ENCODE results near the gene AASS. TPM values are rescaled to one million over a fixed set of nuclear protein-coding genes. Genes with fewer than 3 reads are reported as not detected.

AASS gene
- total and polyA plus RNA-seq, 7 experiments from 2014 or later = 0.31 to 4.1 (median 2.0) TPM

GRCh38 chr7:122072272-122072671, 71.8 kb downstream of the AASS start:
- Histone ChIP-seq H3K27me3 (ENCODE audit: control insufficient read depth in 2 of 2, insufficient read depth in 2 of 2, low read length in 2 of 2) (no peaks in the 10 kb centered on the region), H3K36me3 (ENCODE audit: control insufficient read depth in 2 of 3, insufficient read depth in 3 of 3, low read length in 3 of 3) (no peaks in the 10 kb centered on the region), H3K4me3 (ENCODE audit: low read length) (no peak overlapping the region), H3K4me1 (ENCODE audit: control insufficient read depth in 2 of 2, insufficient read depth in 2 of 2, low read length in 2 of 2) (no peaks in the 10 kb centered on the region), H3K27ac (ENCODE audit: low read depth, low read length) (no peak overlapping the region), H3K9me3 (ENCODE audit: control insufficient read depth in 2 of 3, low read length in 3 of 3) (no peaks in the 10 kb centered on the region)
- intact Hi-C loops (cut with micrococcal nuclease) = no loop called here
- DNase-seq (no peak), ATAC-seq (no peak)
- POLR2A ChIA-PET = no interaction called here
- peaks cover 0 to 5% (median 0%) of the 10 kb centered on the region in 11 donors for H3K9me3 Mint-ChIP-seq
- H3K4me3 Mint-ChIP-seq = no peak overlapping the region
- no peaks in the 10 kb centered on the region for H3K27me3 Mint-ChIP-seq
- CTCF ChIA-PET = no interaction called here
- H3K4me1 Mint-ChIP-seq = no peaks in the 10 kb centered on the region
- peaks cover 0 to 25% (median 6%) of the 10 kb centered on the region in 5 donors for H3K36me3 Mint-ChIP-seq
- no peak overlapping the region for H3K27ac Mint-ChIP-seq

- no peaks in the 10 kb centered on the region for H3K4me1 Mint-ChIP-seq
- H3K27ac ChIP-seq (ENCODE audit: low read depth, low read length) = no peak overlapping the region
- H3K27me3 ChIP-seq (ENCODE audit: control insufficient read depth in 2 of 2, insufficient read depth in 2 of 2, low read length in 2 of 2) = peaks cover 0 to 3% of the 10 kb centered on the region in 2 donors
- intact Hi-C loops (cut with micrococcal nuclease) = no loop called here
- H3K9me3 Mint-ChIP-seq = peaks cover 0 to 5% (median 0%) of the 10 kb centered on the region in 11 donors
- H3K27ac Mint-ChIP-seq = no peak overlapping the region
- no peaks in the 10 kb centered on the region for H3K27me3 Mint-ChIP-seq
- no peak overlapping the region for H3K4me3 ChIP-seq (ENCODE audit: low read length)
- no peak overlapping the region for H3K4me3 Mint-ChIP-seq
- CTCF ChIA-PET = no interaction called here
- DNase-seq = no peak
- no peaks in the 10 kb centered on the region for H3K9me3 ChIP-seq (ENCODE audit: control insufficient read depth in 2 of 3, low read length in 3 of 3)
- POLR2A ChIA-PET = no interaction called here
- H3K4me1 ChIP-seq (ENCODE audit: control insufficient read depth in 2 of 2, insufficient read depth in 2 of 2, low read length in 2 of 2) = no peaks in the 10 kb centered on the region
- no peak for ATAC-seq
- H3K36me3 ChIP-seq (ENCODE audit: control insufficient read depth in 2 of 3, insufficient read depth in 3 of 3, low read length in 3 of 3) = no peaks in the 10 kb centered on the region
- H3K36me3 Mint-ChIP-seq = peaks cover 0 to 14% (median 0%) of the 10 kb centered on the region in 5 donors
Measured at GRCh38 chr7:122070834-122071233, 73.2 kb downstream of the AASS start.

- H3K4me3 Mint-ChIP-seq = no peak overlapping the region
- peaks cover 0 to 4% (median 0%) of the 10 kb centered on the region in 5 donors for H3K27me3 Mint-ChIP-seq
- H3K4me1 Mint-ChIP-seq = no peaks in the 10 kb centered on the region
- CTCF ChIA-PET = no interaction called here
- intact Hi-C loops (cut with micrococcal nuclease) = no loop called here
- H3K4me3 ChIP-seq (ENCODE audit: low read length) = no peak overlapping the region
- H3K36me3 ChIP-seq (ENCODE audit: control insufficient read depth in 2 of 3, insufficient read depth in 3 of 3, low read length in 3 of 3) = no peaks in the 10 kb centered on the region
- POLR2A ChIA-PET = no interaction called here
- no peak for DNase-seq
- H3K27me3 ChIP-seq (ENCODE audit: control insufficient read depth in 2 of 2, insufficient read depth in 2 of 2, low read length in 2 of 2) = peaks cover 0 to 3% of the 10 kb centered on the region in 2 donors
- peaks cover 0 to 1% (median 0%) of the 10 kb centered on the region in 11 donors for H3K9me3 Mint-ChIP-seq
- H3K36me3 Mint-ChIP-seq = peaks cover 0 to 8% (median 0%) of the 10 kb centered on the region in 5 donors
- no peaks in the 10 kb centered on the region for H3K4me1 ChIP-seq (ENCODE audit: control insufficient read depth in 2 of 2, insufficient read depth in 2 of 2, low read length in 2 of 2)
- no peaks in the 10 kb centered on the region for H3K9me3 ChIP-seq (ENCODE audit: control insufficient read depth in 2 of 3, low read length in 3 of 3)
- no peak overlapping the region for H3K27ac Mint-ChIP-seq
- no peak overlapping the region for H3K27ac ChIP-seq (ENCODE audit: low read depth, low read length)
- ATAC-seq = no peak
Measured at GRCh38 chr7:122070062-122070461, 74.0 kb downstream of the AASS start.

GRCh38 chr7:122068999-122069398, 75.0 kb downstream of the AASS start:
- ATAC-seq (no peak), DNase-seq (no peak)
- Histone ChIP-seq H3K36me3 (ENCODE audit: control insufficient read depth in 2 of 3, insufficient read depth in 3 of 3, low read length in 3 of 3) (no peaks in the 10 kb centered on the region), H3K27ac (ENCODE audit: low read depth, low read length) (no peak overlapping the region), H3K9me3 (ENCODE audit: control insufficient read depth in 2 of 3, low read length in 3 of 3) (no peaks in the 10 kb centered on the region), H3K4me3 (ENCODE audit: low read length) (no peak overlapping the region), H3K27me3 (ENCODE audit: control insufficient read depth in 2 of 2, insufficient read depth in 2 of 2, low read length in 2 of 2) (peaks cover 0 to 3% of the 10 kb centered on the region in 2 donors), H3K4me1 (ENCODE audit: control insufficient read depth in 2 of 2, insufficient read depth in 2 of 2, low read length in 2 of 2) (no peaks in the 10 kb centered on the region)
- Mint-ChIP-seq H3K9me3 (no peaks in the 10 kb centered on the region), H3K4me1 (no peaks in the 10 kb centered on the region), H3K36me3 (no peaks in the 10 kb centered on the region), H3K27me3 (peaks cover 0 to 7% (median 0%) of the 10 kb centered on the region in 5 donors), H3K4me3 (no peak overlapping the region), H3K27ac (no peak overlapping the region)
- ChIA-PET CTCF (no interaction called here), POLR2A (no interaction called here)
- intact Hi-C loops (cut with micrococcal nuclease) = no loop called here

- POLR2A ChIA-PET = no interaction called here
- intact Hi-C loops (cut with micrococcal nuclease) = no loop called here
- ATAC-seq (no peak), DNase-seq (no peak)
- Mint-ChIP-seq H3K27me3 (peaks cover 0 to 7% (median 0%) of the 10 kb centered on the region in 5 donors), H3K4me3 (no peak overlapping the region), H3K9me3 (no peaks in the 10 kb centered on the region), H3K4me1 (no peaks in the 10 kb centered on the region), H3K27ac (no peak overlapping the region), H3K36me3 (no peaks in the 10 kb centered on the region)
- H3K27ac ChIP-seq (ENCODE audit: low read depth, low read length) = no peak overlapping the region
- peaks cover 0 to 3% of the 10 kb centered on the region in 2 donors for H3K27me3 ChIP-seq (ENCODE audit: control insufficient read depth in 2 of 2, insufficient read depth in 2 of 2, low read length in 2 of 2)
- no peaks in the 10 kb centered on the region for H3K4me1 ChIP-seq (ENCODE audit: control insufficient read depth in 2 of 2, insufficient read depth in 2 of 2, low read length in 2 of 2)
- no peak overlapping the region for H3K4me3 ChIP-seq (ENCODE audit: low read length)
- CTCF ChIA-PET = no interaction called here
- H3K9me3 ChIP-seq (ENCODE audit: control insufficient read depth in 2 of 3, low read length in 3 of 3) = no peaks in the 10 kb centered on the region
- H3K36me3 ChIP-seq (ENCODE audit: control insufficient read depth in 2 of 3, insufficient read depth in 3 of 3, low read length in 3 of 3) = no peaks in the 10 kb centered on the region
Measured at GRCh38 chr7:122068046-122068445, 76.0 kb downstream of the AASS start.

GRCh38 chr7:122067077-122067476, 77.0 kb downstream of the AASS start:
- POLR2A ChIA-PET = no interaction called here
- CTCF ChIA-PET = no interaction called here
- Histone ChIP-seq H3K27ac (ENCODE audit: low read depth, low read length) (no peak overlapping the region), H3K27me3 (ENCODE audit: control insufficient read depth in 2 of 2, insufficient read depth in 2 of 2, low read length in 2 of 2) (peaks cover 0 to 3% of the 10 kb centered on the region in 2 donors), H3K9me3 (ENCODE audit: control insufficient read depth in 2 of 3, low read length in 3 of 3) (no peaks in the 10 kb centered on the region), H3K36me3 (ENCODE audit: control insufficient read depth in 2 of 3, insufficient read depth in 3 of 3, low read length in 3 of 3) (no peaks in the 10 kb centered on the region), H3K4me1 (ENCODE audit: control insufficient read depth in 2 of 2, insufficient read depth in 2 of 2, low read length in 2 of 2) (no peaks in the 10 kb centered on the region), H3K4me3 (ENCODE audit: low read length) (no peak overlapping the region)
- intact Hi-C loops (cut with micrococcal nuclease) = no loop called here
- H3K4me1 Mint-ChIP-seq = no peaks in the 10 kb centered on the region
- ATAC-seq (no peak), DNase-seq (no peak)
- H3K9me3 Mint-ChIP-seq = no peaks in the 10 kb centered on the region
- H3K27me3 Mint-ChIP-seq = peaks cover 0 to 7% (median 0%) of the 10 kb centered on the region in 5 donors
- H3K36me3 Mint-ChIP-seq = no peaks in the 10 kb centered on the region
- no peak overlapping the region for H3K4me3 Mint-ChIP-seq
- no peak overlapping the region for H3K27ac Mint-ChIP-seq

- Mint-ChIP-seq H3K4me1 (no peaks in the 10 kb centered on the region), H3K27ac (no peak overlapping the region), H3K4me3 (no peak overlapping the region), H3K36me3 (no peaks in the 10 kb centered on the region), H3K27me3 (peaks cover 0 to 7% (median 0%) of the 10 kb centered on the region in 5 donors), H3K9me3 (no peaks in the 10 kb centered on the region)
- H3K27me3 ChIP-seq (ENCODE audit: control insufficient read depth in 2 of 2, insufficient read depth in 2 of 2, low read length in 2 of 2) = peaks cover 0 to 3% of the 10 kb centered on the region in 2 donors
- no peaks in the 10 kb centered on the region for H3K36me3 ChIP-seq (ENCODE audit: control insufficient read depth in 2 of 3, insufficient read depth in 3 of 3, low read length in 3 of 3)
- ChIA-PET POLR2A (no interaction called here), CTCF (no interaction called here)
- no peak for ATAC-seq
- no peak overlapping the region for H3K4me3 ChIP-seq (ENCODE audit: low read length)
- no peaks in the 10 kb centered on the region for H3K4me1 ChIP-seq (ENCODE audit: control insufficient read depth in 2 of 2, insufficient read depth in 2 of 2, low read length in 2 of 2)
- intact Hi-C loops (cut with micrococcal nuclease) = no loop called here
- no peak for DNase-seq
- H3K27ac ChIP-seq (ENCODE audit: low read depth, low read length) = no peak overlapping the region
- no peaks in the 10 kb centered on the region for H3K9me3 ChIP-seq (ENCODE audit: control insufficient read depth in 2 of 3, low read length in 3 of 3)
Measured at GRCh38 chr7:122064971-122065370, 79.1 kb downstream of the AASS start.
